Sciatic nerve (tissue), 2 donors: ENCODE results near the gene AKR1C1. TPM values are rescaled to one million over a fixed set of nuclear protein-coding genes. Genes with fewer than 3 reads are reported as not detected.
"Not testable (repeated sequence)": the region's sequence is repeated elsewhere in the genome, so short reads cannot be mapped to it uniquely, and the experiment has no call there.

ENCODE experiments used
- ATAC-seq: fragments of 200-7000 bp; cut with Tn5 transposase; one replicate; pipeline ENCODE4 v1.9.1; 2020; ENCODE audit warnings: mild to moderate bottlenecking, moderate library complexity
- DNase-seq: peaks from one replicate; pipeline ENCODE4 v3.0.0-alpha.2; 2020; ENCODE audit warnings: low spot score
- intact Hi-C: fragments of 100-400 bp; cut with DNase I; formaldehyde crosslinking; loops from one replicate; pipeline ENCODE4 v1.14.2; 2022
- total RNA-seq: library from RNA; stranded (reverse); fragmentation: NEBNext Ultra II Directional; extraction: Animal tissue kit (Norgen Biotek cat#: 25700); gene quantifications from one replicate; pipeline ENCODE4 v1.2.1, GENCODE V29; 2021
- donor health status: DM: no; HTN: no; CAD: no.
- donor health status: DM: no; HTN: no; CAD: no.

The AKR1C1 gene
- total RNA-seq, 1 donor from 2014 or later, result 84.2 TPM

DNA sequence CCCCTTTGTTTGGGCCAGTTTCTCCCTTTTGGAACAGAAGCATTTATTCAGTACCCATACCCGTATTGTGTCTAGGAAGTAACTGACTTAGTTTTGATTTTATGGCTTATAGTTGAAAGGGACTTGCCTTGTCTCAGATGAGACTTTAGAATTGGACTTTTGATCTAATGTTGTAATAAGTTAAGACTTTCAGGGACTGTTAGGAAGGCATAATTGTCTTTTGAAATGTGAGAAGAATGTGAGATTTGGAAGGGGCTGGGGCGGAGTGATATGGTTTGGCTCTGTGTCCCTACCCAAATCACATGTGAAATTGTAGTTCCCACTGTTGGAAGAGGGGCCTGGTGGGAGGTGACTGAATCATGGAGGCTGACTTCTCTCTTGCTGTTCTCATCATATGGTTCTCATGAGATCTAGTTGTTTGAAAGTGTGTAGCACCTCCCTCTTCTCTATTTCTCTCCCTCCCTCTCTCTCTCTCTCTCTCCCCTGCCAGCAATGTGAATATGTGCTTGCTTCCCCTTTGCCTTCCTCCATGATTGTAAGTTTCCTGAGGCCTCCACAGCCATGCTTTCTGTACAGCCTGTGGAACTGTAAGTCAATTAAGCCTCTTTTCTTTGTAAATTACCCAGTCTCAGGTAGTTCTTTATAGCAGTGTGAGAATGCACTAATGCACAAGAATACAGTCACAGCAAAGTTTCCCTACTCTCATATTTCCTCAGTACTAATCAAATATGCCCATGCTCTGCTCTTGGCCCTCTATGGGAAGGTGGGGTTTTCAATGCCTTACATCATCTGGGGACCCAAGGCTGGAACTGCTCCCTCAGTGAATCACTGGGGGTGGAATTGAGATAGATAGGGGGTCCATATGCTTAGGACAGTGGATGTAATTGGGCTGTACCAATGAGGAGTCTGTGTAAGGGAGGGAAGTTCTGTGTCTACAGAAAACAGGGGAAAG lies 17.2 kb upstream of the AKR1C1 start:
- ATAC-seq, result no peak
- intact Hi-C loops, result no loop called here
- no peak for DNase-seq

DNA sequence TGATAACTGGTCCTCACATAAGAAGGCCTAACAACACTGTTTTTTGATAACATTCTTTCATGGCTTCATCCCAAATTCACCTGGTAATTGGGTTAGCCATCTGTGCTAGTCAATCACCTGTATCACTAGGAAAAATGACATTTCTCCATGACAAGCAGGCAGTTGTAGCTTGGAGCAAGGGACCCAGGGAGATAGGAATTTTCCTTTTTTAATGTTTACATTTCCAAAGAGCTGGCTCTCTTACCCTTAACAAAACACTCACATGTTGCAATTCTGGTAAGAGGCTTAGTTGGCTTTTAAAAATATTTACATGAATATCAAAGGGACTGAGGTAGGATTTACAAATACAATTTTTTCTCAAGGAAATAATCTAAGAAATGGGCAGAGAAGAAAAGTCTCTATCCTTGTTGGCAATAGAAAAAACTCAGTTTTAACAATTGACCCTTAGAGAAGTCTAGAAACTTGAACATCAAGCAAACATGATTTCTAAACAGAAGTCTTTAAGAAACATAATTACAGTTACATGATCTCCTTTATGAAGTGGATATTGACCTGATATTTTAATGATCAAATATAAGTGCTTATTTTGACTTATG lies 16.1 kb upstream of the AKR1C1 start:
- DNase-seq, result no peak
- ATAC-seq, result peak; percentile 61
- intact Hi-C loops, result no loop called here

DNA sequence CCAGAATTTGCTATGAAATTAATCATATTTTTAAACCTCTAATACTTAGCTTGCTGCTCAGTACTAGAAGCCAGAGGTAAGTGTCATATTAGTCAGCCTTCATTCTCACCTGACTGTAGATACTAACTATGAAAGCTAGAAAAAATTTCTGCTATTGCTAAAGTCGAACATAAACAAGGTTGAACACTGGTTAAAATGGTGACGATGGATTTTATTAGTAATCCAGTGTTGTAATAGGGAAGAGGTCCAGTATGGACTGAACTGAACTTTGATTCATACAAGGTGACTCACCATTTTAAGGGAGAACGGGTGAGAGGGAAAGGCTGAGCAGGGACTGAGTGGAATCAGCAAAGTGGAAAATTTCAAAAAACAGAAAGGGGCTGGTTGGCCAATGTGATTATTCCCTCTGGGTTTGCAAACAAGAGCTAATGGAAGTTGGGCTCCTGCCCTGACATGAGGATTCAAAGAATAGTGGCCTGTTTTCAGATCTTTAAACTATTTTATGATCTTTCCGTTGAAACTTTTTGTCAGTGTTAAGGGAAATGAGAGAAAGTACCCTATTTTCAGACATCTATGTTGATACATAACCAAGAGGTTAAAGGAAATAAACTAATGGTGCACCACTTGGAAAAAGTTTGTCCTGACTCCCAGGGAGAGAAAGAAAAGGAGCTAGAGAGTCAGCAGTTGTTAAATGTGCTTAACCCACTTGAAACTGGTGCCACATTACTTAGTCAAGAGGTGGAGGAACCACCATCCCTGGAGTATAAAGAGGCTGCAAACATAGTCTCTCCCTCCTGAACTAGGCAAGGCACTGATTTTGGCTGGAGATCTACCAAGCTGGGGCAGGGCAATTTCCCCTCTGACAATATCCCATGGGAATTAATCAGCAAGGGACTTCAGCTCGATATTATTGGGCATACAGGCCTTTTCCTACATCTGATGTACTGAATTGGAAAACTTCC lies 15.3 kb upstream of the AKR1C1 start:
- ATAC-seq, result peak; percentile 96
- intact Hi-C loops, result no loop called here
- peak; percentile 64 for DNase-seq

DNA sequence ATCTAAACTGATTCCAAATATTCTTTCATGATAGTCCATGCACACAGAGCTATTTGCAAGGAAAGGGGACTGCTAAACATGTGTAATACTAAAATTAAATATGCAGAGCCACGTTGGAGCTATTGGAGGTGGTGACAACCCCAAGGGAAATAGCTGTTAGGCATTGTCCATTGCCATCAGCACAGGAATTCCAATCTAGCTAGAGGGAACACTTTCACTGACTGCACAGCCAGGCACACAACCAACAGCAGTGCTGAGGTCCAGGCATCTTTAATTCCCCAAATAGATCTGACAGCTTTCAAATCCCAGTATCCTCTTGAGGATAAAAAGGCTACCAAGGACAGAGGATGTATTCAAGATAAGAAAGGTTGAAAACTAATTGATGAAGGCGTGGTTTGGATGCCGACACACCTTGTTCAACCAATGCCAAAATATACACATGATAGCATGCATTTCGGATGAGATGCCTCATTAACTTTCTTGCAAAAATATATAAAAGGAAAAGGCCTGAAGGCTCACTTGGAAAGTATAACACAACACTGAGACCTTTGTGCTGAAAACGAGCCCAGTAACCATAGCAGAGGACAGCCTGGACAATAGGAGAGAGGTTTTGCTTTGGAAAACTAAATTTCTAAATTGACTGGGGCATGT lies 11.6 kb upstream of the AKR1C1 start:
- ATAC-seq, intact Hi-C loops, DNase-seq: not testable (repeated sequence)

DNA sequence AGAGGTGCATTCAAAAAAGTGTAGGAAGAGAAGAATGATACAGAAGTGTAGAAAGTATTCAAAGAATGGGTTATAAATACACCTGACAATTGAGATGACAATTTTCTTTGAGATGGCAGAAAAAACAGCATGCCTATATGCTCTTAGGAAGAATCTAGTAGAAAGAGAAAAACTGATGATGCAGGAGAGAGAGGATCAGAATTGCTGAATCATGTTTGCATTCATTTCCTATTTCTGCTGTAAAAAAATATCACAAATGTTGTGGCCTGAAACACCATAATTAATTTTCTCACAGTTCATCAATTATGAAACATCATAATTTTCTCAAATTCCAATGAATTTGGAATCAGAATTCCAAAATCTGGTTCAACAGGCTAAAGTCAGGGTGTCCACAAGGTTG lies 9.8 kb upstream of the AKR1C1 start:
- intact Hi-C loops, result no loop called here
- no peak for ATAC-seq
- no peak for DNase-seq

DNA sequence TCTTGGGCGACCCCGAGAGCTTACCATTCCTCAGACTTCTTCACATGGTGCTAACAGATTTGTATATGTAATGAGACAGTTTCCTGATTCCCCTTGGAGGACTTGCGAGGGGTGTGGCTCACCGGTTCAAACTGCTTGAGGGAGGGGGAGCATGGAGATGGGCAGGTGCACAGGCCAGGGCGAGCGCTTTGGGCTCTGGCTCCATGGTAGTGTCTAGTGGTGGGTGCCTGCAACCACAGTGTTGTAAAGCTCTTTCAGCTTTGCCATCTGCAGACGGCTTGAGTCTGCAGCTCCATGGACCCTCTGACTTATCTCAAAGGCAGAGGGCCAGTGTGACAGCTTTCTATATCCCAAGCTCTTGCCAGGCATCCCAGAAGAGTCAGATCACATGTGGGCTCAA lies 7.1 kb upstream of the AKR1C1 start:
- intact Hi-C loops, DNase-seq, ATAC-seq: not testable (repeated sequence)

DNA sequence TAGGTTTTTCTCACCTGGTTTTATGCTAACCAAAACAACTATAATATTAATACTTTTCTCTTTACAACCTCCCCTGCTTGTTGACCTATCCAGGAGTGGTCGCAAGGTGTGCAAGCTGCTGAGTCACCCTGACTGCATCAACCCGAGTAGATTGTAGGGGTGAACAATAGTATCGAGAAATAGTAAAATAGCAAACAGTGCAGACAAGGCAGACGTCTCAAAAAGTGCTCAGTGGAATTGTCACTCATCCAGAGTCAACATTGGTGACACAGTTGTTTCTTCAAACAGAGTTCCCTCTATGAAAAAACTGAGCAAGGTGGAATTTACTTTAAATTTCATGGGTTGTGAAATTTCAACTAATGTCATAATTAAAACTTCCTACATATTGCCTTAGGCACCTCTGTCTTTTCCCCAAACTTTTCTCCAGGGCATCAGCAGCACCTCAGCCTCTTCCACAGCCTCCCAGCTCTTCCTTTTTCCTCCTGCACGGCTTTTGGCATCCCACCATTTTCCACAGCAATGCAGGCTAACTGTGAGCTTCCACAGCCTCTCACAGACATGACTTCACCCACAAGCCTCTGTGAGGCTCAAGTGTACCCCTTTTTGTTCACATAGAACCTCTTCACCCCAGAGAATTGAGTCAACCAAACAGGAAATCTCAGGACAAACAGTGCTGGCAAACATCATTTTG lies 6.1 kb upstream of the AKR1C1 start:
- DNase-seq, intact Hi-C loops, ATAC-seq: not testable (repeated sequence)

DNA sequence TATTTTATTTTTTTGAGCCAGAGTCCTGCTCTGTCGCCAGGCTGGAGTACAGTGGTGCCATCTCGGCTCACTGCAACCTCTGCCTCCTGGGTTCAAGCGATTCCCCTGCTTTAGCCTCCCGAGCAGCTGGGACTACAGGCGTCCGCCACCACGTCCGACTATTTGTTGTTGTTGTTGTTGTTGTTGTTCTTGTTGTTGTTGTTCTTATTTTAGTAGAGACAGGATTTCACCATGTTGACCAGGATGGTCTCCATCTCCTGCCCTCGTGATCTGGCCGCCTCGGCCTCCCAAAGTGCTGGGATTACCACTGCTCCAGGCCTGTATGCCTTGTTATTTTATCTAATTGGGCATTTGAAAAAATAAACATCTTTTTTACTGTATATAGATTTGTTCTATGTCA lies 1.7 kb upstream of the AKR1C1 start:
- DNase-seq, ATAC-seq, intact Hi-C loops: not testable (repeated sequence)

DNA sequence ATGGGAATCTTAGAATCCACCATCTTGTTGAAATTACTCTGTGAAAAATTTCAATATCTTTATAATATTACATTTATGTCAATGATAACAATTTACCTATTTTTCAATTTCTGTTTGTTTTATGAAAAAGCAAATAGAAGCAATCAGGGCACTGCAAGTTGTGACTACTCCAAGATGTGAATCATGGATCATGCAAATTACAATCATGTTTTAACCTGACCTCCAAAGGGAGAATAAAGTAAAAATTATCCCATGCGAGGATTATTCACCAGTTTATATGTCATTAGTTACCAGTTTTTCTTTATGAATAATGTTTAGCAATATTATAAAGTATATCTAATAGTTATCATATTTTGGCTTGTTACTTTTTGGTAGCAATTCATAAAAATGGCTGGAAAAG lies 907 bp upstream of the AKR1C1 start:
- ATAC-seq, DNase-seq: not testable (repeated sequence)

DNA sequence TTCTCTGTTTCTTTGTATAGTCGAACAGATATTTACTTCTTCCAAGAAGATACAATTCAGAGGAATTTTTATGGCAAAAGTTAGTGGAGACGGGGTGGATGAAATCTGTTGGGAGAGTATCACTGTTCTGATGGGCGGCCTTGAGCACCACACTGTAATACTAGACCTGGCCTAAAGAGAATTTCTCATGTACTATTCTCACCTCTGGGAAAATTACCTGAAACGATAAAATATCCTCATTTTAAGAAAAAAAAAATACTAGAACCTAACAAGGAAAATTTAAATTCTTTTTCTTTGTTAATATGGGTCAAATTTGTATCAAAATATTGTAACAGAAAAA lies 570 bp downstream of the AKR1C1 start:
- ATAC-seq, result peak; percentile 65
- DNase-seq, intact Hi-C loops: not testable (repeated sequence)

More for the DNA sequence above, 907 bp upstream of the AKR1C1 start:
- intact Hi-C loops, result not testable (repeated sequence)

DNA sequence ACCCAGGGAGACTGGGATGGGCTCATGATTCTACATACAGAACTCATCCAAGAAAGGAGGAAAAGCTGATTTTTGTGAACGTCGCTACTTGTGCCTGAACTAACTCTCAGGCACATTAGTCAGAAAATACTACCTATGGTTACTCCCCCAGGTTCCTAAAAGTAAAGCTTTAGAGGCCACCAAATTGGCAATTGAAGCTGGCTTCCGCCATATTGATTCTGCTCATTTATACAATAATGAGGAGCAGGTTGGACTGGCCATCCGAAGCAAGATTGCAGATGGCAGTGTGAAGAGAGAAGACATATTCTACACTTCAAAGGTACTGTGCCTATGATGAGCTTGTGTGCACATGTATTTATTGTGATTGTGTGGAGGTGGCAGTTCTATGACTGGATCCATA lies 2.5 kb downstream of the AKR1C1 start:
- intact Hi-C loops, DNase-seq, ATAC-seq: not testable (repeated sequence)

DNA sequence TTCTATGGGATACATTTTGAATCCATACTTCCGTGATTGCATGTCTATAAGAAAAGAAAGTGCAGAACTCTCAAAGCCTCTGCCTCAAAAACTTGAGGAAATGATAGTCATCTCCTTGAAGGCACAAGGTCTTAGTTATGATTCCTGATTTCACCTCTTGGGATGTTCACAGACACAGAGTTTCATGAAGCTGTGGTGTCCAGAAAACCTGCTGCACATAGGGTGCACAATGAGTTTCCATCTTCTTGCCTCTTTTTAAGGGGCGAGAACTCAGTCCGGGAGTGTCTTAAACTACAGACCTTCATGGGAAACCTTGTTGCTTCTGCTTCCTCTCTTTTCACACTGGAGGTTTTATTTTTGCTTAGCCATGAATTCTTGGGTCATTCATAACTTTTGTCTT lies 4.0 kb downstream of the AKR1C1 start:
- DNase-seq, intact Hi-C loops, ATAC-seq: not testable (repeated sequence)

DNA sequence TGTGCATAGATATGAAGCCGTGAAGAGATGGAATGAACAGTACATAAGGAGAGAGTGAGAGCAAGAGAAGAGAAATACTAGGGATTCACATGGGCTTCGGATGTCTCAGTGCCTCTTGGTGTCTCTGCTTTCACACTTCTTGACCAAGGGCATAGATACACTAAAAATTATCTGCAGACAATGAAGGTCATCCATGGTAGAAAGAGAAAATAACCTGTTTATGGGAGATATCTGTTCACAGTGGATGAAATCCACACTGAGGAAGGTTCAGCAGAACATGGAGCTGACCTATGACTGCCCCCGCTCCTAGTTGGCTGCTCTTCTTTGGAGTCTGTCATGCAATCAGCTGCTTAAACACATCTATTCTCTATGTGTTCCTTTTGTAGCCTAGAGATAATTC lies 6.1 kb downstream of the AKR1C1 start:
- ATAC-seq, DNase-seq, intact Hi-C loops: not testable (repeated sequence)

DNA sequence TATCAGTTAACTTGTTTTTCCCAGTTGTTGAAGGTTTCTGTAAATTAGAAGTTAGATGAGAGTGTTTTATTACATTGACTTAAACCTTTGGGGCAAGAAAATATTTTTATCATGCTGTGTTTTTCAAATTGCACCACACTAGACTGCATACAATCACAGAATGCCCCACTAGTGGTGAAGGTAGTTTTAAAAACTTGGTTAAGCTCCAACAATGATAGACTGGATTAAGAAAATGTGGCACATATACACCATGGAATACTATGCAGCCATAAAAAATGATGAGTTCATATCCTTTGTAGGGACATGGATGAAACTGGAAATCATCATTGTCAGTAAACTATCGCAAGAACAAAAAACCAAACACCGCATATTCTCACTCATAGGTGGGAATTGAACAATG lies 7.1 kb downstream of the AKR1C1 start:
- DNase-seq, intact Hi-C loops, ATAC-seq: not testable (repeated sequence)

DNA sequence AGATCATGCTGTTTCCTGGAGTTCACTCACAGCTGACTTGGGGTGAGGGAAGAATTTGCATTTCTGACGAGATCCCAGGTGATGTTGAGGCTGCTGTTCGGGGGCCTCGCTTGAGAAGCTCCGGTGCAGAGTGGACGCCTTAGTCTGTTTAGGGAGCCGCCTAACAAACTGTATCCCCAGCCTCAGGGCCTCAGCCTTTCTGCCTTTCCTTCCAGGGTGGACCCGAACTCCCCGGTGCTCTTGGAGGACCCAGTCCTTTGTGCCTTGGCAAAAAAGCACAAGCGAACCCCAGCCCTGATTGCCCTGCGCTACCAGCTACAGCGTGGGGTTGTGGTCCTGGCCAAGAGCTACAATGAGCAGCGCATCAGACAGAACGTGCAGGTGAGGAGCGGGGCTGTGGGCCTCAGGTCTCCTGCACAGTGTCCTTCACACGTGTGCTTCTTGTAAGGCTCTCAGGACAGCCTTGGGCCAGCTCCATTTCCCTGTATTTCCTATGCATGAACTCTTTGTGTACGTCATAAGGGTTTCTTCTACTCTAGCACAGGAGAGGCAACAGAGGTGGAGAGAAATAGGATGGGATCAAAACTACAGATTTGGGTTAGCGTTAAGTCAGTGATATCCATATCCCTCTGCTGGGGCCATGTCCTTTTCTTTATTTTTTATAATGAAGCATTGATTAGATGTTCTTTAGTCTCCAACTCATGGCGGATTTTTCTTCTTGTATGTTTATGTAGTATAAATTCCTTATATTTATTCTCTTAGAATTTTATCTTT lies 9.3 kb downstream of the AKR1C1 start:
- ATAC-seq, intact Hi-C loops: not testable (repeated sequence)

DNA sequence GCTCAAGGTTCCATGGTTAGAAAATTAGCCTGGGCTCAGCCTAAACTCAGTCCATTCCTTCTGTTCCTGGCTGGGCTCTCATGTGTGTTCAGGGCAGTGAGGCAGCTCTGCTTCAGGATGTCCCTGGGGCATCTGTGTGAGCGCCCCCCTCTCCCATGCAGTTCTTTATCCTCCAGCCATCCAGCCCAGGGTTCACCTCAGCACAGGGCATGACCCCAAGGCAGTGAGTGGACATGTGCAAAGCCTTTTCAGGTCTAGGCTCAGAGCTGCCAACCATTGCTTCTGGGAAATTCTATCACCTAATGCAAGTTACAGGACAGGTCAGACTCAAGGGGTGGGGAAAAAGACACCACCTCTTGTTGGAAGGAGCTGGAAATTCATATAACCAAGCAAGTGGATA lies 10.1 kb downstream of the AKR1C1 start:
- intact Hi-C loops, DNase-seq, ATAC-seq: not testable (repeated sequence)

More for the DNA sequence above, 9.3 kb downstream of the AKR1C1 start:
- DNase-seq, result not testable (repeated sequence)

DNA sequence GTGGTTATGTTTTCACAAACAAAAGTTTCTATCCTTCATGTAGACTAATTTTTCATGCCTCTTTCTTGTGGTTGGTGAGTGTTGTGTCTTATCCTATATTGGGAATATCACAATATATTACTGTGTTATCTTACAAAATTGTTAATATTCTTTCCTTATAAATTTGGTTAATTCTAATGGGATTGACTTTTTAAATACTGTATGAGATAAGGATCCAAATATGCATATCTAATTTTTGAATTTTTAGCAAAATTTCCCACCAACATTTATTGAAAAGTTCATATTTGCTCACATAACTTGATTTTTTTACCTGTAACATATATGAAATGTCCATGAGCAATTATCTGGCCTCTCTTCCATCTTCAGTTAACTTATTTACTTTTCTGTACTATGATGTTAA lies 11.2 kb downstream of the AKR1C1 start:
- ATAC-seq, intact Hi-C loops, DNase-seq: not testable (repeated sequence)
